Left cardiac atrium (tissue), 2 donors: Measurements from ENCODE around the gene POLD2. TPM values are rescaled to one million over a fixed set of nuclear protein-coding genes. Genes with fewer than 3 reads are reported as not detected.

ENCODE experiments used
- microRNA-seq, 2 donors: library from miRNA; unstranded; fragments of <30 nt; microRNA quantifications; one replicate each; pipeline ENCODE4 v1.2.0, GENCODE V29; 2020
- total RNA-seq, 2 donors: library from RNA; stranded (reverse); fragmentation: NEBNext Ultra II Directional; extraction: Animal tissue kit (Norgen Biotek cat#: 25700); gene quantifications; one replicate each; pipeline ENCODE4 v1.2.1, GENCODE V29; 2021
- donor health status: DM: no; HTN: yes; CAD: no; lungs with severe emphysema.
- donor health status: DM: yes; HTN: yes; CAD: no.

The POLD2 gene
- total RNA-seq, 2 donors from 2014 or later = 95.8 to 98.9 TPM

Small RNA genes within 50 kb of the gene (microRNA-seq; reads per million reads assigned to microRNA genes)
- 0.54 to 0.81 reads per million in 2 donors for gene MIR6838

Other genes starting within 250 kb of the POLD2 start
- gene URGCP, start 217.0 kb downstream of the POLD2 start, total RNA-seq = 10 to 100 TPM; 27.8 to 37.4 TPM
- 10 to 100 TPM; 38.8 to 40.7 TPM for gene UBE2D4, start 197.1 kb downstream of the POLD2 start, total RNA-seq
- gene SPDYE1, start 125.7 kb downstream of the POLD2 start, total RNA-seq = not detected
- gene DBNL, start 78.8 kb downstream of the POLD2 start, total RNA-seq = 10 to 100 TPM; 42.1 to 48.7 TPM
- 1,000 to 10,000 TPM in 1 of 2 donors, 100 to 1,000 TPM in 1; 799 to 1,159 TPM for gene PGAM2, start 58.0 kb downstream of the POLD2 start, total RNA-seq
- 10 to 100 TPM; 20.0 to 22.1 TPM for gene POLM, start 41.0 kb downstream of the POLD2 start, total RNA-seq
- gene AEBP1, start 19.2 kb downstream of the POLD2 start, total RNA-seq = 100 to 1,000 TPM in 1 of 2 donors, 10 to 100 TPM in 1; 65.0 to 117 TPM
- over 10,000 TPM; 20,486 to 20,690 TPM for gene MYL7, start 17.8 kb upstream of the POLD2 start, total RNA-seq
- gene GCK, start 65.9 kb upstream of the POLD2 start, total RNA-seq = 1 to 10 TPM; 3.1 to 5.6 TPM
- gene YKT6, start 77.4 kb upstream of the POLD2 start, total RNA-seq = 10 to 100 TPM; 51.5 to 62.1 TPM
- 10 to 100 TPM; 75.8 to 98.7 TPM for gene CAMK2B, start 202.0 kb upstream of the POLD2 start, total RNA-seq